HG03457 (cell line): ENCODE results near the gene TMEM143.
"Not testable (repeated sequence)": the region's sequence is repeated elsewhere in the genome, so short reads cannot be mapped to it uniquely, and the experiment has no call there.

Experiments used
- ATAC-seq: cut with Tn5 transposase; IDR thresholded peaks from one replicate; pipeline ENCODE4 v1.9.1; 2021; ENCODE audit warnings: moderate number of reproducible peaks; ENCODE audit not compliant: unreplicated experiment

Gene TMEM143

DNA sequence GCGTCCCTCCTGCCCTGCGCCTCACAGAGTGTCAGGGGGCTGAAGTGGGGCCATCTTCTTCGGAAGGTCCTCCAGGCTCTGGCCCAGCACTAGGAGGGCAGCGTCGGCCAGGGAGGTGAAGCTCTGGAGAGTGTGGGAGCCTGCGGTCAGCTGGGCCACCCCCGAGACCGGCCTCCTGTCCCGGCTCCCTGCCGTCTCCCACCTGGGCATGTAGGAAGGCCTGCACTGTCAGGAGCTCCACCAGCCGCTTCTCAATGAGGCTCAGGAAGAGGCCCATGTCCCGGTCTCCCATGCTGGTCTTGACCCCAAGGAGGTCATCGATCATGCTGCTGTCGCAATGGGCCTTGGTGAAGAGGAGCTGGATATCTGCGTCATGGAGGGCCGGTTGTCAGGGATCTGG is 65.8 kb downstream of the TMEM143 start:
- no peak for ATAC-seq

DNA sequence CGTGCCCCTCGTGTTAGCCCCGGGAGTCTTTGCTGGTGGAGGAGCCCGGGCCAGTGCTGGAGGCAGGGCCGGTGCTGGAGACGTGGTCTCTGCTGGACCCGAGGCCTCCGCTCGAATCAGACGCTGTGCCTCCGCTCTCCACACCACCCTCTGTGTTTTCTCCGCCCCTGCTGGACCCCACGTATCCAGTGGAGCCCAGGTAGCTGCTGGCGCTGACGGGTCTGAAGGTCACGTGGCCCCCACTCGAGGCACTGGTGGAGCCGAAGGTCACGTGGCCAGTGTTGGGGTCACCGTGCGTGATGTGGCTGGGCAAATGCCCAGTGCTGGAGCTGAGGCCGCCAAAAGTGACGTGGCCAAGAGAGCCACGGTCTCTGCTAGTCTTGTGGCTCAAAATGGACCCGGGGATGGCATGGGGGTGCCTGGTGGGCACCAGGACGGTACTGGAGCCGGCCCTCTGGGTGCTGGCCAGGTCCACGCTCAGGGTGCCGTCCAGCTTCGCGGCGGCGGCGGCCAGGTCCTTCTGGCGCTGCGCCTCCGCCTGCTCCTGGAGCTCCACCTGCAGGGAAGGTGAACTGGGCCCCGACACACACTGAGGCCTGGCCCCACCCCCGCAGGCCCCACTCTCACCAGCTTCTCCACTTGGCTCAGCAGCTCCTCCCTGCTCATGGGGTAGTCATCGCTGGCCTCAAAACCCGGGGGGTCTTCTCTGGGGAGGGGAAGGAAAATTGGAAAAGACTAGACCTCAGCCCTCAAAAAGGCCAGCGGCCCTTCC is 66.6 kb downstream of the TMEM143 start:
- no peak for ATAC-seq

DNA sequence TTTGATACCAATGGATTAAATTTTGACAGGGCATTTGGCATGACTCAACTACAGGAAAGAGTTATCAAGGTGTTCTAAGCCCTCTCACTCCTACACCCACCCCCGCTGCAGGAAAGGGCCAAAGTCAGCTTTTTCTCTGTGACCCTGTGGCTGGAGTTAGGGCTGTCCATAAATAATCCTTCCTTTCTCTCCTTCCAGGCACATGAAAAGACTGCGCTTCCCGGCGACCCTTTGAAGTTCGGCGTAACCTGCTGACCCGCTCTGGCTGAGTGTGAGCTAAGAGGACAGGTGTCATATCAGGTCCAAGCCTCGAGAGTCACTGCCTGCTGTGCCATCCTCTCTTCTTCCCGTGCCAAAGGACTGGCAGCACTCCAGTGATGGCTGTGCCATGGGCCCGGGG is 68.3 kb downstream of the TMEM143 start:
- no peak for ATAC-seq

DNA sequence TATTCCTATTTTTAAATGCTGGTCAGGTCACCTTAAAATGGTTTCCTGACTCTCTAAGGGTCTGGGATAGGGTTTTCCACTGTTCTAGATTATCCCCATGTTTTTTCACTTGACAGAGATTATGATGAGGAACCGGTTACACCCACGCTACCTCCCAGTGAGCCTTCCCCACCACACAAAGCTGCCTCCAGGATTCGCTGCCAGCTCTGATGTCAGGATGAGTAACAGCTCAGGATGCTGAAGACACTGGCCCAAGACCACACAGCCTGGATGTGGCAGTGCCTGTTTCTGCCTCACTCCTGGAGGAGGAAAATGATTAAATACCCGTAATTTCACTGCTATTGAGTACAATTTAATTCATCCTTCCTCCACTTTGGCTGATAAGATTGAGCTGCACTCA is 70.9 kb downstream of the TMEM143 start:
- no peak for ATAC-seq

DNA sequence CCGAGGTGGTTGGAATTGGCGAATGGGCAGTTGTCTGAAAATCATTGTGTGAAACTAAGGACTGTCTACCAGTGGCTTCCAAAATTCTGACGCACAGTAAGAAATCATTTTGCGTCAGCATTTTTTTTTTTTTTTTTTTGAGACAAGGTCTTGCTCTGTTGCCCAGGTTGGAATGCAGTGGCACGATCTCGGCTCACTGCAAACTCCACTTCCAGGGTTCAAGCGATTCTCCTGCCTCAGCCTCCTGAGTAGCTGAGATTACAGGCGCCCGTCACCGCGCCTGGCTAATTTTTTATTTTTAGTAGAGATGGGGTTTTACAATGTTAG is 72.3 kb downstream of the TMEM143 start:
- not testable (repeated sequence) for ATAC-seq

DNA sequence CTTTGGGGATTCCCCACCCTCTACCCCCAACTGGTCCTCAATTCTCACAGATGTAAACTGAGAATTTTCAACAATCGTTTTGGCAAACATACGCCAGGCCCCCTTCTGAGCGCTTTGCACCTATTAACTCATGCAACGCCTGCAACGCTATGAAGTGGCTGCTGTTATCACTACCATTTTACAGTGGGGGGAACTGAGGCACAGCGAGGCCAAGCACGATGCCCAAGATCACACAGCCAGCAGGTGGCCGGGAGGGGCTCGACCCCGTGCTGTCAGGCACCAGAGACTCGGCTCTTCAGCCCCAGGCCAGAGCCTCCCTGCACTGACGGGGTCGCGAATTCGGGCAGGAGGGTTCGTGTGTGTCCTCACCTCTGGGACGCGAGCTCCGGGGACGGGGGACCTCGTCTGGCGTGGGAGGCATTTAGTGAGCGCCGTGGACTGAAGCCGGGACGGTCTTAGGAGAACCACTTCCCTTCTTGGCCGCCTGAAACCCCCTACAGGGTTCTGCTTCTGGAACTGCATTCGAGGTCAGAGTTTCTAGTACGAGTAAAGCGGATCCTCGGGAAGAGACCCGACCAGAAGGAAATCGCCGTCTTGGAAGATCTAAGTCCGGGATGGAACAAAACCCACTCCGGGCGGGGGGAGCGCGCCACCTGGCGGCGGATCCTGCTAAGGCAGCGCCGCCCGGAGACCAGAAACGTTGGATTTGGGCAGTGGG is 72.8 kb downstream of the TMEM143 start:
- ATAC-seq, result no peak

DNA sequence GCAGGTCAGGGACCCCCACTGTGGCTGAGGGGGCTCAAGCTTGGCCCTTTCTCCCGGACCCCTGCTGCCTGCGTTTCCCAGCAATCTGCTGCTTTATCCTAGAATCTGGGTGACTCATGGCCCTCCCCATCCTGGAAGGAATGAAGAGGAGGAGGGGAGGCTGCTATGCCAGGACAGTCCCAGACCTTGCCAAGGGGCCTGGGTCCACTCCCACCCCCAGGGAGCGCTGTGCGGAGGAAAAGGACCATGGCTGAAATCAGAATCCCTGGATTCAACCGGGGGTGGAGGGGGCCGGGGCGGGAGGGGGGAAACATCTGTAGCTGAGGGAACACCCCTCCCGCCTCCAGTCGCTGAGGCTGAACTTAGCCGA is 73.4 kb downstream of the TMEM143 start:
- no peak for ATAC-seq

DNA sequence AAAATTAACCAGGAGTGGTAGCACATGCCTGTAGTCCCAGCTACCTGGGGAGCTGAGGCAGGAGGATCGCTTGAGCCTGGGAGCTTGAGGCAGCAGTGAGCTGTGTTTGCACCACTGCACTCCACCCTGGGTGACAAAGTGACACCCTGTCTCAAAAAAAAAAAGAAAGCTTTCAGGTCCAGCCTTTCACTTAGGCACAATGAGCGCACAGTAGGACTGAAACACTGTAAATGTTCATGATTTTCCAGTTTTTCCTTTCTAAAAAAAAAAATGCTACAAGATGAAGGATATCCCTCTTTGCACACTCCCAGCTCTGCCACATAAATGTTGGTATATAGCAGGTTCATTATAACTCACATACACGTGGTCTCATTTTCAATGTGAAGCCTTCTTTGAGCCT is 76.0 kb downstream of the TMEM143 start:
- ATAC-seq, result no peak

DNA sequence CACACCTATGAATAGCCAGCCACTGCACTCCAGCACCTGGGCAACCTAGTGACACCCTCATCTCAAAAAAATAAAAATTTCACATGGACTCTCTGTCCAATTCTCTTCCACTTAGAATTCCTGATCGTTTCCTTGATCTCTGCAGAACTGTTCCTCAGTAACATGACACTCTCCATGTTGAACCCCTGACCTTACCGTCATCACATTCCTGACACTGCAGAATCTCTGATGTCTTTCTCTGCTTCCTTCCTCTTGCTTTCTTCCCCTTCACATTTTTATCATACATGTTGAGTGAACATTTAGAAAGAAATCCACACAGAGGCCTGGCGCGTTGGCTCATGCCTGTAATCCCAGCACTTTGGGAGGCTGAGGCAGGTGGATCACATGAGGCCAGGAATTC is 78.8 kb downstream of the TMEM143 start:
- ATAC-seq, result no peak

DNA sequence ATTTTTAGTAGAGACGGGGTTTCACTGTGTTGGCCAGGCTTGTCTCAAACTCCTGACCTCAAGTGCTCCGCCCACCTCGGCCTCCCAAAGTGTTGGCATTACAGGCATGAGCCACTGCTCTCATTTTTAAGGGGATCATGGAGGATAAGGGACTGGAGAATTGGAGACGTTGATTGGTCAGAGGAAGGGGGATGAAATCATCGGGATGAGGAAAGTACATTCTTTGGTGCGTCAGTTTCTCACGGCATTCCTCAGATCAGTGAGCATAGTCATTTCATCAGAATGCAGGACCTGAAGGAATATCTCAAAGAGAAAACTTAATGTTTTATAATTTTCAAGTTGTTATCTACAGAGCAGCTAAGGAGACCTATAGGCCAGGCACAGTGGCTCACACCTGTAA is 79.8 kb downstream of the TMEM143 start:
- ATAC-seq, result no peak
